GM18508 (cell line): ENCODE results near the gene FBXO8.

Experiments
- ATAC-seq: cut with Tn5 transposase; IDR thresholded peaks from one replicate; pipeline ENCODE4 v1.9.1; 2021; ENCODE audit warnings: moderate number of reproducible peaks; ENCODE audit not compliant: insufficient read depth, unreplicated experiment

The FBXO8 gene

DNA sequence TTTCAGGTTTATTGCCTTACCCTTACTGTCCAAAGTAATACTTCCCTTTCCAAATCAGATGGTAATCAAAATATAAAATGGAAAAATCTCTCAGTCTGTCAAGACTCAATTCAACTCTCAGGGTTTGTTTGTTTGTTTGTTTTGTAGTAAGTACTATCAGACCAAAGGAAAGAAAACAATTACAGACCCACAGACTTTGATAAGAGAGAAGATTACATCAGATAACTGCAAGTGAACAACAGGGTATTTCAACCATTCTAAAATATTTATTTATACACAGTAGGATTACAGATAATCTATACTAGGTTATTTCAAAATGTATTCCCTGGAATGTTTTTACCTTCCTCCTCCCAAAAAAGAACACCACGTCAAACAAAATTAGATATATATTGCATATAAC lies 28.9 kb downstream of the FBXO8 start:
- ATAC-seq, result no peak

DNA sequence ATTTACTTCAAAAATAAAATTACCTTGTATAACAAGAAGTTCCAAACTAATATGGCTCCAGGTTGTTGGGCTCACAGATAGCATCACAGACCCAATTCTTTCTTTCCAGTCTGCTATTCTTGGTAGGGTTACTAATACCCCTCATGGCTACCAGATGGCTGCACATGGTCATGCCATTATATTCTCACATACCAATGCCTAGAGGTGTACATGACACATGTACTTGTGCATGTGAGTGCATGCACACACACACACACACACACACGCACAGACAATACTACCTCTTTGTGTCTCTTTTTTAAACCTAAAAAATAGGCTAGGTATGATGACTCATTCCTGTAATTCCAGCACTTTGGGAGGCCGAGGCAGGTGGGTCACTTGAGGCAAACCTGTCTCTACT lies 31.1 kb downstream of the FBXO8 start:
- ATAC-seq, result no peak

DNA sequence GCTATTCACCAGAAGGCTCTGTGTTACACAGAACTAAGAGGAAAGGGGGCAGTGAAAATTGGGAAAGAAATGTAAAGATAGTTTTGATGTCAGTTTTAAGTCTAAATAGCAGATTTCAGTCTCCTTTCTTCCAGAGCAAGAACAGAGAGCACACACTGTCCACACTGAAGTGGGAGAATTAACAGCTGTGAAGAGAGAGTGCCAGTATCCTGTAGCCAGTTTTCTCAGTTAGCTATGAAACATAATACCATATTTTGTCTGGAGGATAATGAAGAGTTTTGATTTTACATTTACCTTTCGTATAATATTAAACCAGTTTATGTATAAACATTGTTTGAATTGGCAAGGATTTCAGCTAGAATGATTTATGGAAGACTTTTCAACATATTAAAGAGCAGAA lies 35.1 kb downstream of the FBXO8 start:
- no peak for ATAC-seq

DNA sequence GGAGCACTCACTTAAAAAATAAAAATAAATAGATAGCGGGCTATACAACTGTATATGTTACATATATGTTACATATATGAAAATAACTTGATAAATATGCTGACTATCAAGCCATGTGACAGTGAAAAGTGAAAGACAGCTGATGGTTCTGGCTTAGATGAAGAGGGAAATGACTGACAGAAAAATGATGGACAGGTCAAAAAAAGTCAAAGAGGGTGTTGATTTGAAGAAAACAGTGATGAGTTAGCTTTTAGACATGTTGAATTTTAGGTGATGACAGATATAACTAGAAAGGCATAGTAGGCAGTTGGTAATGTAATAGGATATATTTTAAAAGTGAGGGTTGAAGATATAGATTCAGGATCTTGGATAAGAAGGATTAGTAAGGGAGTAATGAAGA lies 37.8 kb downstream of the FBXO8 start:
- no peak for ATAC-seq

DNA sequence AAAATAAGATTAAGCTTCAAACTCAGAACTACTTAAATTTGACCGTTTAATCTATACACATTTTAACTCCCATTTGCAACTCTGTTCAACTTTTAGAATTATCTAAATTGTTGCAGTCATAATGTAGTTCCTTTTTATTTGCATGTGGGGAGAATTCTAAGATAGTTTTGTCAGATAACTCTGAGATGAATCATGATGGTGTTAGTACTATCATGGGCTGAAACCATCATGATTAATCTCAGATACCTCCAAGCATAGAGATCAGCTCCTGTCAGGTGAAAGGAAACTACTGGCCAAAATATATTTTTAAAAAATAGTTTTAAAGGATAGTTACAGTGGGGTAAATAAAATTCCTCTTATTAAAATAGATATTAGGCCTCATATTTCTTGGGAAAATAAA lies 39.0 kb downstream of the FBXO8 start:
- ATAC-seq, result peak; percentile 52

DNA sequence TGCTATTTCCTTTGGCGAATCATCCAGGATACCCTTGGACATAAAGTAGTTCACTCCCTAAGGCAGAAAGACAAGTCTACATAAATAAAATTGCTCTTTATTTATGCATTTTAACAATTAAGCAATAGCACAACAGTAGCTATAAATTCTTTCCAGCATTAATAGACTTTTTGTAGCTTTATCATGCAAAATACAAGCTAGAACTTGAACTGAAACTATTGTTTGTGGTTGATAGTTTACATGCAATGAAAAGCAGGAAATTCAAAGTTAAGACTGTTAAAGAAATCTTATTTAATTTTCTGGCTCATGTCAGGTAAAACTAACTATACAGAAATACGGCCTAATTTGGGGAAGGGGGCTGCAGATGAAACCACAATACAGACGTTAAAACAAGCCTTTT lies 42.3 kb downstream of the FBXO8 start:
- no peak for ATAC-seq

DNA sequence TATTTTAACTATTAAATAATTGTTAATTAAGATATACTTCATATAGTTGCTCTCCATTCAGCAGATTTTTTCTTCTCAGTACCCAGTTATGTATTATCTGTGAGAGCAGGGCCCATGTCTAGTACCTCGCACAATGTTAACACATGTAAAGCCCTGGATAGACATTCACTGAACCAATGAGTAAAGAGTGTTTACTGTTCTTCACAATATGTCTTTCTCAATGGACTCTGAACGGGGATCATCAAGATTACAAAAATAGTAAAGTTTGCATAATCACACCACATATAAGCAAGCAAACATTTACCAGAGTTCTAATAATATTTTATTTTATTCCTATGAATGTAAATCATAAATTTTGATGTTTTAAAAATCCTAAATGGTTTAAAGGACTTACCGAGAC lies 47.1 kb downstream of the FBXO8 start:
- ATAC-seq, result no peak

DNA sequence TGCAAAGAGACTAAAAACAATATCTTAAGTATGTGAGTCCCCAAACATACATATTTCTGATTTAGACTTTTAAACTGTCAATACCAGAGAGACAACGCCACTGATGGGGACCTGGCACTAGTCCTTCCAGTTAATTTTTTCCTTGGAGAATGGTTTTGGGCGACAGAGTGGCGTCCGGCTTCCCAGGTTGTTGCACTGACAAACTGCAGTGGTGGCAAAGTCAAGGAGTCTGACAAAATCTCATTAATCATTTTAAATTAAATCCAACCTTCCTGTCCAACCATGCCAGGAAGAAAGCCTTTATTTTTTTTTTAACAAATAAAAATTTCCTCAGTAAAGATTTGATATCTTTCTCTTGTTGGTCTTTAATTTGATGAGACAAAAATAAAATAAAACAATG lies 52.8 kb downstream of the FBXO8 start:
- ATAC-seq, result no peak

DNA sequence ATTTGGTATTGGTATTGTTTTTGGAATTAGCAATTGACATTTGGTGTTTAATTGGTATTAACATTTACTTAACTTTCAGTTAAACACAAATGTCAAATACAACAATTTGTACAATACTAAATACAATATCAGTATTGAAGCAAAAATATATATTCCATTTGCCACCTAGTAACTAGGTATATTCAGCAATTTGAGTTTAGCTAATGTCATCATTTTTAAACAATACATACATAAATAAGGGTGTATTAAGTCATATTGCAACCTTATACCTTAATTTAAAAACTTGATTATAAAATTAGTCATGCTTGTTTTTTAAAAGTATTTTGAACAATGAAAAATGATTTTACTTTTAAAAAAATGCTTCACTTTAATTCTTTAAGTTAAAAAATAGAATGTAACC lies 53.3 kb downstream of the FBXO8 start:
- ATAC-seq, result no peak

DNA sequence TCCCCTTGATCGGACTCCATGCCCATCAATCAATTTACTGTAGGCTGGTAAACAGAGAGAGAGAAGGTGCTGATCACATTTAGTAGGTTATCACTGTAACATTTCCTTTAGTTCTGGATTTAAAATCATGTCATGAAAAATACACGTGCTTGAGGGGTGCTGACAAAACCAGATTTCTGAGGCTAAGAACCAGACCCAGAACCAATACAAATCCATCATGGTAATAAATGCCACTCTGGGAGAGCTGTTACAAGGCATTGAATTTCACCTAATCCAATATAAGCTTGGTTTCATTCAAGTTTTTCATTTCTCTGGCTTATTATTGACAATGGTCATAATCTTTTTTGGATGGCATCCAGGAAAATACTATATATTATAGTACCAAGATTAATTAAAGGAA lies 54.5 kb downstream of the FBXO8 start:
- ATAC-seq, result no peak

DNA sequence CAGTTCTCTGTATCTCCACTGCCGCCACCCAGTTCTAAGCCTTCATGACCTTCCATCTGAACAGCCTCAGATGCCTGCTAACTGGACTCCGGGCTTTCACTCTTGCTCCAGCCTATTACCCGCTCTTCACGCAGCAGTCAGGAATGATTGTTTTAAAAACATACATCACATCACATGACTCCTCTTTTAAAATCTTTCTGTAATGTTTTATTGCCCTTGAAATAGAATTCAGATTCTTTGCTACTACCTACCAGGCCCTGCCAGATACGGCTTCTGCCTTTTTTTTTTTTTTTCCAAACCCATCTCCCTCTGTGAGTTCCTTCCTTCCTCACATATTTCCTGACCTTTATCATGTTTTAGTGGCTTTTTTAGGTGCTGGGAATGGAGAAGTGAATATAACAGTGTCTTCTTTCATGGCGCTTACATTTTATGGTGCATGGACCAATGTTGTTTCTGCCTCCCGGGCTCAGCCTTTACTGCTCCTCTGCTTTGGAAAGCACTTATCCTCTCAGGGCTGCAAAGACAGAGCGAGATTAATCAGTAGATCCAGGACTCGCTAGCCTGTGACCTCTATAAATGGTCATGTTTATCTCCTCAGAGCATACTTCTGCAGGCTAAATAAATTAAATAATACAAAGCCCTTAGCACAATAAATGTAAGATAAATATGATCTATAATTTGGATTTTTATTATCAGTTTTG lies 58.0 kb downstream of the FBXO8 start:
- ATAC-seq, result no peak

DNA sequence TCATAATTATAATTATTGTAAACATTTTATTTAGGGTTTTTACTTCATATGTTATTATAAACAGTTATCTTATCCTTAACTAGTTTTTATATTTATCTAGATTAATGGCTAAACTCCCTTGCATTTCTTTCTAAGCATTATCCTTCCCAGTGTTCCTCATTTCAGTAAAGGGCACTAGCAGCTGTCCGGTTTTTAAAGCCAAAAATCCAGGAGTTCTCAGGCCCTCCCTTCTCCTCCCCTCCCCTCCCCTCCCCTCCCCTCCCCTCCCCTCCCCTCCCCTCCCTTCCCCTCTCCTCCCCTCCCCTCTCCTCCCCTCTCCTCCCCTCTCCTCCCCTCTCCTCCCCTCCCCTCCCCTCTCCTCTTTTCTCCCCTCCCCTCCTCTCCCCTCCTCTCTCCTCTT lies 58.9 kb downstream of the FBXO8 start:
- no peak for ATAC-seq

DNA sequence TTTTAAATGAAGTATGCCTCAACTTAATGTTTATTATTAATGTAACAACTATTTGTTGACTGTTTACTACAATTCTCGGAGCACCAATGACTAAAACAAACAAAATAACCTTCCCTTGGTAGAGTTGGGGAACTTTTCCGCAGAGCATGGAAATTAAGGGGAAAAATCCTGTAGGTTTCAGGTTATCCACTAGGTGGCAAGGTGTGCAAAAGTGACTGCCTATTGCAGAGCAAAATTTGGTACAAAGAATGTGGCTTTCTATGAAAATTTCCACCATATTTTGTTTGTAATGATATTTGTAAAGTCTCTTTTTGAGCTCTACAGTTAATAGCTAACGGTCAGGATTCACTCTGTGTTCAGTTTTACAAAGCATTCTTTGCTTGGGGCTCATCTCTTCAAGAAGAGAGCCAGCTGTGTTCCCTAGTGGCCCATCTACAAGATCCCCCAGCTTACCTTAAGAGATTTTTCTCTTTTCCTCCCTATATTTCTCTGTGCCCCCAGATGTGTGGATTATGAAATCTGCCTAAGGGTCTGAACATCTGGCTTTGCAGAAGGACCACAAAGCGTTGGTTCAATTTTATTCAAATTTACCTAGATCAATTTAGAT lies 61.1 kb downstream of the FBXO8 start:
- ATAC-seq, result no peak

DNA sequence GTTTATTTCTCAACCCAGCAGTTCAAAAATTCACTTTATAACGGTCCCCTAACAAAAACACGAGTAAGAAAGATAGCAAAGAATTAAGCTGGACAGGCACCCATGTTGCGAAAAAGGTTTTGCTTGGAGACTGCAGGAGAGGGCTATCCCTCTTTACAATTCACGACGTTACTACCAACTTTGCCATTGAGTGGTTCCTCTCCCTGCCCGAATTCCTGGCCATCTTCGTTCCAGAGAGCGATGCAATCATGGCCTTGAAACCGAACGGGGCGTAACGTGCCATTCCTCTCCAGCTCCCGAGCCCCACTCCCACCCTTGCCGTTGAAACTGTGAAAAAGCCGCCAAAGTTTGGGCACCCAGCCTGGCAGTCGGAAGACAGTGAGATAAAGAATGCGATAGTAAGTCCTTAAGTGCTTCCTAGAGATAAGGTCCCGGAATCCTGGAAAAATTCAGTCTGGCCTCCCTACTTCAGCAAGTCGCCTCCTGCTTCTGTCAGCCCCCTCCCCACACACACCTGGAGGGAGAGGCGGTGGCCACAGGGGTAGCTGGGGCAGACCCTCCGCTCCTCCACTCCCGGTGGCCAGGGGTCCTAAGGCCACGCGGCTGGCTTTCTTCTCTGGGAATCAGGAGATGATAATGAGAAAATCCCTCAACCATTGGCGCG lies 65.2 kb downstream of the FBXO8 start:
- ATAC-seq, result no peak

DNA sequence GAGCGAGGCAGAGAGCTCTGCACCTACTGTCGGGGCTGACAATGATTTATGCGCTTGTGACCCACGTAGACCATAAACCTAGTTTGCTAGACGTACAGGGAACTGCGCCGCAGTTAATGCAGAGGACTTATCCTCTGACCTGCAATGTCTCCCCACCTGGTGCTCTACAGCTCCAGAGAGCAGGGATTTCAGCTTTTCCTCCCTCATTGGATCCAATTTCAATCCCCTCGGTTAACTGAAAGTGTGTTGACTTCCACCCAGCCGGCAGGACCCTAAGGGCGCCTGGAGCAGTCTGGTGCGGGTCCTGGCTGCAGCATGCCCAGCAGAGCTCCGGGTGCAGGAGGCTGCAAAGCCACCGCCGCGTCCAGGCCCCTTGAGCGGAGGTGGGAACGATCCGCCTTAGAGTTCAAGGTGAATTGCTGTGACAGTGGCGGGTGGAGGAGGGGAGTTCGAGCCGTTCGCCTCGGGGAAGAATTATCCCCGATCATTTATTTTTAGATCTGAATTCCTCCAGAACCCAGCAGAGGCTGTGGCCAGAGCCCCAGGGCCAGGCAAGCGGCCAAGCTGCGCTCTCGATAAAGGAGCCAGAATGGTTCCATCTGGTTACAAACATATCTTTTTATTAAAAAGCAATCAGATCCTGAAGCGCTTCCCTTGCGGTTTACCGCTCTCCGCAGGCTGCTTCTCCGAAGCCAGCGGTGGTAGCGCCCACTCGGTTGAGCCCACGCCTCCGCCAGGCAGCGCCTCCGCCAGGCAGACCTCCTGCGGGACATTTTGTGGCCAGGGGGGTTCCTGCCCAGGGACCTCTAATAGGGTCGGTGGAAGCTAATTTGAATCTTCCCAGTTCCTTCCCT lies 66.0 kb downstream of the FBXO8 start:
- no peak for ATAC-seq

DNA sequence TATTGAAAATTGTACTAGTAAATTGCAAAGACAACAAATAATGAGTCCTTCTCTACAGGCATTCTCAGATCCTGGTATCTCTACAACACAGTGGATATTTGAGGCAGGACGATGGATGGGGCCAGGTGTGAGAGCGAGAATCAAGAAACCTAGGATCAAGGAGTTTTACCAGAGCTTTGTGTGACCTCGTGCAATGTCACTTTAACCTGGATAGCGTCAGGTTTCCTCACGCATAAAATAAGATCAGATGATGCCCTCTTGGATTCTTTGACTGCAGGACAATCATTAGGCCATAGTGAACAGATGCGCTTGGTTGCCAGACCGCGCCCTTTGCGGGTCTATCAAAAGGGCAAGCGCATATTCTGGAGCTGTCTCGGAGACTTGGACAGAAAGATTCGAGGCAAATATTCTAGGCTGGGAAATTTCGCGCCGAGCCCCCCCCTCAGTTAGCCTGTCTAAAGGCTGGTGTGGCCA lies 66.6 kb downstream of the FBXO8 start:
- no peak for ATAC-seq

DNA sequence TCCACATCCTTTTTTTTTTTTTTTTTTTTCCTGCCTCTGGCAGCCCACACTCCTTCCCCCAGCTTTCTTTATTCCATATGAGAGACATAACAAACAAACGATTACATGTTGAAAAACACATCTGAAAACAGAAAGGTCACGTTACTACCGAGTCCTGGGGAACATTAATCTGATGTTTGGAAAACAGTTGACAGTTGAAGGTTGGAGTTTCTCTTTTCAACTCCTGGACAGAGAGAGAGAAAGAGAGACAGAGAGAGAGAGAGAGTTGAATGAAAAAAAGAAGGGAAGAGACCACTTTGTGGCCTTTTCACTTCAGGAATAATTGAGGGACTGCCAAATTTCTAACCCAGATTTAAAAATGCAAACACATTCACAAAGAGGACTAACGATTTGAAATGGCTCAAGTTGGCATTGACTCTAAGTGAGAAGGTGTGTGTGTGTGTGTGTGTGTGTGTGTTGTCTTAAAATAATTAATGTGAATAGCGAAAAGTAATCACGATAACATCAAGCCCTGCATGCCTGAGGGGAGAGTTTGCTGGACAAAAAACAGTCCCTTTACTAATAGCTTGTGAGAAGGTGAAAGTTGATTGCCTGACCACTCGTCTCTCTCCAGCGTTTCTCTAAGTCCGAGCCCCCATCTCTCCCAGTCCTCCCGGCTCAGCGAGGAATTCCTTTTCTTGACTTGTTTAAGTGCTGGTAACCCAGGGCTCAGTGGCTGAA lies 67.3 kb downstream of the FBXO8 start:
- ATAC-seq, result no peak

DNA sequence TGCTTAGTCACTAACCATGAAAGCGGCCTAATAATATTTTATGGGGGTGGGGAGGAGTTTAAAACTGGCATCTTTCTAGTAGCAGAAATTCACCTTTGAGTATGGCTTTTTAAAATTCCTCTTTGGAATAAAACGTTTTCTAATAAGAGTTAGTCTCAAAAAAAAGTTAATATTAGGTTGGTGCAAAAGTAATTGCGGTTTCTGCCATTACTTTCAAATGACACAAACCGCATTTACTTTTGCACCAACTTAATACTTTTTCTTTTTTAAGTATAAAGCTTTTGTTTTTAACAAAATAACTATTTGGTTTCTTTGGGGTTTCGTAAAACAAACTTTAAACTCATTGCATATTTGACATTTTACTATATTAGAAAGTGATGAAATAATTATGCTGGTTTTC lies 68.4 kb downstream of the FBXO8 start:
- ATAC-seq, result no peak

DNA sequence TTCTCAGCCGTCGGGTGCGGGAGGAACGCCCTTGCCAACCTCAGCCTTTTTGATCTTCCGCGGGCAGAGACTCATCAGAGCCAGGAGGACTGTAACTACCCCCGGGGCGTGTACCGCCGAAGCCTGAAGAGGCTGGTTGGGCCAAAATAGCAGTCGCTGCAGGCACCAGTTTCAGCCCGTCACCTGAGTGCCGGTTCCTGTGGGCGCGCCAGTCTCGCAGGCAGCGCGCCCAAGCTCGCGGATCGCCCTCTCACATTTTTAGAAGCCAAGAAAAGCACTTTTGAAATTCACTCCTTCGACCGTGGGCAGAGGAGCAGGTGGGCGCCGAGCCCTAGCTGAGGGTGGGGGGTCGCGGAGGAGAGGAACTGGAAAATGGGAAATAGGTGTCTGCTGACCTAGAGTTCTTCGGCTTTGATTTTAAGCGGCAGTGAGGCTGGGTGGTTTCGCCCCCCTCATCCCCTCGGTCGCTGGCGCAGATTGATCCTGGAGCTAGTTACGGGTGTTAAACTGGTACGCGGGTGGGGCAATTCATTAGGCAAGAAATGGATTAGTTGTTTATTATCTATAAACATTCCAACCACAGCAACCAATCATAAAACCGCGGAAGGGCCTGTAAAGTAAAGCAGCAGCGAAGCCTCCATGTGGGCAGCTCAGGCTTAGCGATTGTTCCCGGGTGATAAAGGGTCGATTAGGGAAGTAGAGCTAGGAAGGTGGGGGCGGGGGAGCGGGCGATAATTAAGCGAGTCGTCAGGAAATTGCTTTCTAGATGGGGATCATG lies 69.2 kb downstream of the FBXO8 start:
- no peak for ATAC-seq

DNA sequence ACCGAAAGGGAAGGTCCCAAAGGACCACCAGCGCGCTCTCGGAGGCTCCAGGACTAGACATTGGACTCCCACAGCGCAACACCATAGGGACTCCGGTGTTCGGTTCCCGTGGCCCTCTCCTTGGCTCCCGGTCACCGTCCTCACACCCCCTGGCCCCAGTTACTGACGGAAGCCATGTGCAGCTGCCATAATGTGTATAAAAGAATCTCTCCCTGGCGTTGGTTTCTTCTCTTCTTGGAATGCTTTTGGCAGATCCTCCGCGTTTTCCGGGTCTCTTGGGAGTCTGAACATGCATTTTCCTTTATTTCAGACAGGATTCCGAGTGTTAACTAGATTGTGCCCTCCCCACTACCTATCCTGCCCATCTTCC lies 69.8 kb downstream of the FBXO8 start:
- no peak for ATAC-seq
